Uterus (tissue), 4 donors: ENCODE data around the gene MRE11. TPM values are rescaled to one million over a fixed set of nuclear protein-coding genes. Genes with fewer than 3 reads are reported as not detected.
"Not testable (repeated sequence)": the region's sequence is repeated elsewhere in the genome, so short reads cannot be mapped to it uniquely, and the experiment has no call there.

Experiments used
- DNase-seq, 2 donors: peaks; one replicate each; pipeline ENCODE4 v3.0.0-alpha.2; 2019 to 2020
- H3K27ac ChIP-seq, 2 donors: fragments of 200-600 bp; sonication (generic); 1 replicate in 1 of 2; 2 replicates in 1 of 2; pipeline ENCODE4 v1.5.1; 2016 to 2018
- H3K27me3 ChIP-seq, 2 donors: fragments of 200-600 bp; sonication (generic); one replicate each; pipeline ENCODE4 v1.5.1; 2018 to 2019; ENCODE audit warnings: control low read depth in 1 of 2
- H3K36me3 ChIP-seq, 2 donors: fragments of 200-600 bp; sonication (generic); one replicate each; pipeline ENCODE4 v1.5.1; 2019; ENCODE audit warnings: control low read depth in 1 of 2
- H3K4me1 ChIP-seq, 2 donors: fragments of 200-600 bp; sonication (generic); one replicate each; pipeline ENCODE4 v1.5.1; 2018 to 2019; ENCODE audit warnings: control low read depth in 1 of 2
- H3K4me3 ChIP-seq, 2 donors: fragments of 200-600 bp; sonication (generic); 1 replicate in 1 of 2; 2 replicates in 1 of 2; pipeline ENCODE4 v1.5.1; 2018 to 2019; ENCODE audit warnings: mild to moderate bottlenecking in 1 of 2
- H3K9me3 ChIP-seq, 2 donors: fragments of 200-600 bp; sonication (generic); one replicate each; pipeline ENCODE4 v1.5.1; 2019; ENCODE audit warnings: control low read depth in 1 of 2
- POLR2A ChIP-seq, 2 donors: fragments of 450-650 bp; IDR thresholded peaks; one replicate each; pipeline ENCODE4 v1.6.1; 2016; ENCODE audit warnings: antibody characterized with exemption in 2 of 2, mild to moderate bottlenecking in 1 of 2, moderate library complexity in 1 of 2
- intact Hi-C: fragments of 100-400 bp; cut with DNase I; formaldehyde crosslinking; loops from one replicate; pipeline ENCODE4 v1.15.1; 2023; ENCODE audit warnings: low total_unique reads
- total RNA-seq, 4 donors: library from RNA; depleted of rRNA in 3 of 4; stranded (reverse); fragments of >200 nt in 3 of 4; gene quantifications; one replicate each; pipeline versions ENCODE4 v1.1.0 to v1.2.4, GENCODE V29; 2014 to 2023
- TF ChIP-seq, protein P1 (sequence below), 4 experiments: fragments of 200-600 bp in 2 of 4; fragments of 450-650 bp in 2 of 4; sonication (generic) in 2 of 4; IDR thresholded peaks; one replicate each; pipeline ENCODE4 v1.5.1; 2016 to 2019; ENCODE audit warnings: antibody characterized with exemption in 4 of 4, mild to moderate bottlenecking in 2 of 4, moderate library complexity in 1 of 4
- donor health status: DM: yes; HTN: yes; CAD: no.

Gene MRE11
- total RNA-seq, 4 donors from 2014 or later = 5.9 to 45.8 (median 16.9) TPM

DNA sequence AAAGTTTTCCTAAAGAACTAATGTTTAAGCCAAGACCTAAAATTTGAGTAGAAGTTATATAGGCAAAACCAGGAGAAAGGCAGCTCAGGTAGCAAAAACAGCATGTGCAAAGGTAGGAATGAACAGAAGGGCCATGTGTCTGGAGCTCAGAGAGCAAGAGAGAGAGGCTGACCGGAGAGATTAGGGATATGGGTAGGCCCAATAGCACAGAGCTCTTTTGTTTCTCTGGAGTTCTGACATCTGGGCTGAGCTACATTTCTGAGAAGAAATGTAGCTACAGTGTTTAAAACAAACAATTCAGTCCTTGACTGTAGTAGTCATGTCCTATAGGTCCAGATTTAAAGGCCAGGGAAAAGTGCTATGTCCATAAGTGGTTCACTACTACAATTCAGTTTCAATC lies 23.1 kb upstream of the MRE11 start:
- TF ChIP-seq, protein P1, sequence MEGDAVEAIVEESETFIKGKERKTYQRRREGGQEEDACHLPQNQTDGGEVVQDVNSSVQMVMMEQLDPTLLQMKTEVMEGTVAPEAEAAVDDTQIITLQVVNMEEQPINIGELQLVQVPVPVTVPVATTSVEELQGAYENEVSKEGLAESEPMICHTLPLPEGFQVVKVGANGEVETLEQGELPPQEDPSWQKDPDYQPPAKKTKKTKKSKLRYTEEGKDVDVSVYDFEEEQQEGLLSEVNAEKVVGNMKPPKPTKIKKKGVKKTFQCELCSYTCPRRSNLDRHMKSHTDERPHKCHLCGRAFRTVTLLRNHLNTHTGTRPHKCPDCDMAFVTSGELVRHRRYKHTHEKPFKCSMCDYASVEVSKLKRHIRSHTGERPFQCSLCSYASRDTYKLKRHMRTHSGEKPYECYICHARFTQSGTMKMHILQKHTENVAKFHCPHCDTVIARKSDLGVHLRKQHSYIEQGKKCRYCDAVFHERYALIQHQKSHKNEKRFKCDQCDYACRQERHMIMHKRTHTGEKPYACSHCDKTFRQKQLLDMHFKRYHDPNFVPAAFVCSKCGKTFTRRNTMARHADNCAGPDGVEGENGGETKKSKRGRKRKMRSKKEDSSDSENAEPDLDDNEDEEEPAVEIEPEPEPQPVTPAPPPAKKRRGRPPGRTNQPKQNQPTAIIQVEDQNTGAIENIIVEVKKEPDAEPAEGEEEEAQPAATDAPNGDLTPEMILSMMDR (IDR thresholded peaks at IDR 0.05) = no peak

DNA sequence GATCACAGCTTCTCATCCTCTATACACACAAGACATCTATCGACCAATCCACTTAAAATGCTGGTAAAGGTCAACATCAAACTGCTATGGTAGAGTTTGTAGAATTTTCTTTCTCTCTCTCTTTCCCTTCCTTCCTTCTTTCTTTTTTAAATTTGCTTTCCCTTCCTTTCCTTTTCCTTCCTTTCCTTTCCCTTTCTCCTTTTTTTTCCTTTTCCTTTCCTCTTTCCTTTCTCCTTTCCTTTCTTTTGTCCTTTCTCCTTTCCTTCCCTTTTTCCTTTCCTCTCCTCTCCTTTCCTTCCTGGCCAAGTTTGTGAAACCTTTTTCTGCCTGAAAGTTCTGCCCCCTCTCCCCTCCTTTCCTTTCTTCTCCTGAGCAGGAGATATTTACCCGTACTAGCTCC lies 21.8 kb upstream of the MRE11 start:
- Histone ChIP-seq H3K4me3 (no peak overlapping the region), H3K9me3 (no peaks in the 10 kb centered on the region), H3K36me3 (no peaks in the 10 kb centered on the region), H3K27me3 (no peaks in the 10 kb centered on the region), H3K27ac (no peak overlapping the region), H3K4me1 (no peaks in the 10 kb centered on the region)
- no peak for DNase-seq
- TF ChIP-seq, protein P1 (IDR thresholded peaks at IDR 0.05) = no peak
- TF ChIP-seq POLR2A (IDR thresholded peaks at IDR 0.05) = no peak
- intact Hi-C loops = loop anchor here (10.0 kb wide), 1 partner anchor 69 kb away; no protein-coding TSS in a partner anchor

More for the DNA sequence above, 23.1 kb upstream of the MRE11 start:
- Histone ChIP-seq H3K9me3 (no peaks in the 10 kb centered on the region), H3K27me3 (no peaks in the 10 kb centered on the region), H3K4me1 (no peaks in the 10 kb centered on the region), H3K36me3 (no peaks in the 10 kb centered on the region), H3K4me3 (no peak overlapping the region), H3K27ac (no peak overlapping the region)
- DNase-seq = no peak
- intact Hi-C loops = loop anchor here (10.0 kb wide), 1 partner anchor 68 kb away; no protein-coding TSS in a partner anchor

DNA sequence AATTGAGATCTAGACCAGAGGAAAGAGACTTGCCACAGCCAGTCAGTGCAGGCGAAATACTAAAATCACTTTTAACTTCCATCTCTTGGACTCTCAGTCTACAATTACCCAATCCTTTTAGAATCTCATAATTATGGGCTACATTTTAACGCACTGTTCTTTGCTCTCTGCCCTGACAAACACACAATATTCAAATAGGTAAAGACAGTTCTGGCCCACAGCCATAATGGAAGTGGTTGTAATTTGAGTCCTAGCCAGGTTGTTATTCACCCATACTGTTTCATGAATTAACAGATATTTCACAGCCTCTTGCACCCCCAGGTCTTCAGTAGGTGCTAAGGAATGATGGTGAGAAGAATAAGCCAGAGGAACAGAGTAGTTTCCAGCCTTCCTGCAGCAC lies 19.4 kb upstream of the MRE11 start:
- Histone ChIP-seq H3K36me3 (no peaks in the 10 kb centered on the region), H3K27ac (no peak overlapping the region), H3K4me3 (no peak overlapping the region), H3K27me3 (no peaks in the 10 kb centered on the region), H3K9me3 (no peaks in the 10 kb centered on the region), H3K4me1 (no peaks in the 10 kb centered on the region)
- intact Hi-C loops = loop anchor here (10.0 kb wide), 1 partner anchor 72 kb away; no protein-coding TSS in a partner anchor
- TF ChIP-seq, protein P1 (IDR thresholded peaks at IDR 0.05) = no peak
- no peak for TF ChIP-seq POLR2A (IDR thresholded peaks at IDR 0.05)
- no peak for DNase-seq

DNA sequence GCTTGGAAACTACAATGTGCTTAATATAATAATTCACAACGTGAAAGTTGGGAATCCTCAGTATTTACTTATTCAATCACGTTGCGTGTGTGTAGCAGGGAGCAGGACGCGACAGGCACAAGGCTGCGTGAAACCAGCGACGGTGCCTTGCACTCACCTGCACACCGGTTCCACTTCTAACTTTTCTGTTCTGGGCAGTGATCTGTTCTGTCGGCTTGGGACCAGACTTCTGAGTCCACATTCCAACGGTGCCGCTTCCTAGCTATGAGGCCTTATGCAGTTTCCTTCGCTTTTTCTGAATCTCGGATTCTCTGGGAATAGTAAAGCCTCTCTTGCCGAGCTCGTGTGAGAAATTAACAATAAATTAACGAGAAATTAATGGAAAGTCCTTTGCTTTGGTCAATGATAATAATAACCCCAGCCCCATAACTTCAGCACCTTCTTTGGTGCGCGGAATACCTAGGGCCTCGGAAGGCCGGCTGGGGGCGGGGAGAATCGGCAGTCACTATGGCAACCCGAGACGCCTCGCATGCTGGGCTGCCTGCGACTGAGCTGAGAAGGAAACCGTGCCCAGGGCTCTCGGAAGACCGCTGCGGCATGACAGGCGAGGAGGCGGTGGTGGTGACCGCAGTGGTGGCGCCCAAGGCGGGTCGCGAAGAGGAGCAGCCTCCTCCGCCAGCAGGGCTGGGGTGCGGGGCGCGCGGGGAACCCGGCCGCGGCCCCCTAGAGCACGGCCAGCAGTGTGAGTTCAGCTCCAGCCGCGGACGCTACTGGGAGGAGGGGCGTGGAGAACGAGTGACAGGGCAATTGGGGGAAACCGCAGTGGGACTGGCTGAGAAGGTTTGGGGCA lies 18.5 kb upstream of the MRE11 start, which contains the start of gene C11orf97:
Gene C11orf97, plus strand, starts transcription at position 530 of the 850 bp plus-strand sequence. Its CDS starts 68 bp downstream, at position 598.
- Histone ChIP-seq H3K4me1 (no peaks in the 10 kb centered on the region), H3K4me3 (peak within 1 kb of the TSS; percentile 16 to 41), H3K27me3 (no peaks in the 10 kb centered on the region), H3K27ac (no peak within 1 kb of the TSS), H3K36me3 (no peaks in the 10 kb centered on the region), H3K9me3 (no peaks in the 10 kb centered on the region)
- intact Hi-C loops = loop anchor here (10.0 kb wide), 1 partner anchor 73 kb away; no protein-coding TSS in a partner anchor
- peak; percentile 33 to 53 for DNase-seq
- TF ChIP-seq POLR2A (IDR thresholded peaks at IDR 0.05) = no peak
- TF ChIP-seq, protein P1 (IDR thresholded peaks at IDR 0.05) = no peak

DNA sequence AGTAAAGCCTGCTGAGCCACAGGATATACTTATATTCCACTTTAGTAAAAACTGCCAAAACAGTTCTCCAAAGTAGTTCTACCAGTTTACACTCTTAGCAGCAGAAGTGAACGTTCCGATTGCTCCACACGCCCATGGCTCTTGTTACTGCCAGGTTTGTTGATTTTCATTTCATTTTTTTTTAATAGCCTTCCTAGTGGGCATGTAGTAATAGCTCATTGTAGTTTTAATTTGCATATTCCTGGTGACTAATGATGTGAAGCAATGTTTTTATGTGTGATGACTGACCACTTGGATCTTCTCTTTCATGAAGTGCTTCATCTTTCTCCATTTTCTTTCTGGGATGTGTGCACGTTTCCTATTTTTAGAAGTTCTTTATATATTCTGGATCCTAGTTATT lies 13.8 kb upstream of the MRE11 start:
- H3K4me1 ChIP-seq = no peaks in the 10 kb centered on the region
- H3K9me3 ChIP-seq = no peaks in the 10 kb centered on the region
- TF ChIP-seq, protein P1 (IDR thresholded peaks at IDR 0.05) = no peak
- TF ChIP-seq POLR2A (IDR thresholded peaks at IDR 0.05) = no peak
- no peaks in the 10 kb centered on the region for H3K36me3 ChIP-seq
- no peaks in the 10 kb centered on the region for H3K27me3 ChIP-seq
- no peak overlapping the region for H3K27ac ChIP-seq
- no peak for DNase-seq
- intact Hi-C loops = loop anchor here (10.0 kb wide), 1 partner anchor 613 kb away; no protein-coding TSS in a partner anchor
- no peak overlapping the region for H3K4me3 ChIP-seq

DNA sequence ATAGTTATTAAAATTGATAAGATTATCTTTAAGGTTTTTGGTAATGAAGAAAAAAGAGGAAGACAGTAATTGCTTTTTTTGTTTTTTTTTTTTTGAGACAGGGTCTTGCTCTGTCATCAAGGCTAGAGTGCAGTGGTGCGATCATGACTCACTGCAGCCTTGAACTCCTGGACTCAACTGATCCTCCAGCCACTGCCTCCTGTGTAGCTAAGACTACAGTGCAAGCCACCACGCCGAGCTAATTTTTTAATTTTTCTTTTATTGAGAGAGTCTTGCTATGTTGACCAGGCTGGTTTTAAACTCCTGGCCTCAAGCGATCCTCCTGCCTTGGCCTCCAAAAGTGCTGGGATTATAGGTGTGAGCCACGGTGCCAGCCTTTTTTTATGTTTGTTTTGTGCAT lies 12.9 kb upstream of the MRE11 start:
- intact Hi-C loops = loop anchor here (10.0 kb wide), 1 partner anchor 612 kb away; no protein-coding TSS in a partner anchor
- not testable (repeated sequence) for H3K4me1 ChIP-seq, DNase-seq, H3K9me3 ChIP-seq, H3K27ac ChIP-seq, H3K36me3 ChIP-seq, H3K27me3 ChIP-seq, H3K4me3 ChIP-seq
